MM.1S (cell line): Measurements from ENCODE around the gene AGPAT1.

Source experiments
- DNase-seq: peaks from one replicate; pipeline ENCODE4 v3.0.0-alpha.2; 2015
- H2AFZ ChIP-seq: fragments of 300-600 bp; sonication (generic); 2 replicates; pipeline ENCODE4 v1.6.0; 2016; ENCODE audit warnings: antibody characterized with exemption, low read length
- H3F3A ChIP-seq: fragments of 300-600 bp; sonication (generic); 2 replicates; pipeline ENCODE4 v1.6.1; 2016; ENCODE audit warnings: mild to moderate bottlenecking, antibody characterized with exemption, low read length, moderate library complexity, mixed read lengths; ENCODE audit not compliant: insufficient read depth
- H3K27ac ChIP-seq: fragments of 300-600 bp; sonication (generic); 2 replicates; pipeline ENCODE4 v1.5.1; 2016; ENCODE audit warnings: mild to moderate bottlenecking, low read length
- H3K27me3 ChIP-seq: fragments of 300-600 bp; sonication (generic); replicated peaks from 2 replicates; pipeline ENCODE4 v1.6.0; 2016; ENCODE audit warnings: low read length; ENCODE audit not compliant: insufficient read depth
- H3K36me3 ChIP-seq: fragments of 300-600 bp; sonication (generic); replicated peaks from 2 replicates; pipeline ENCODE4 v1.6.1; 2016; ENCODE audit warnings: mild to moderate bottlenecking, low read length, mixed read lengths; ENCODE audit not compliant: insufficient read depth
- H3K4me1 ChIP-seq: fragments of 300-600 bp; sonication (generic); 2 replicates; pipeline ENCODE4 v1.6.1; 2016; ENCODE audit warnings: low read length, mixed read lengths
- H3K4me2 ChIP-seq: fragments of 300-600 bp; sonication (generic); 2 replicates; pipeline ENCODE4 v1.6.0; 2016; ENCODE audit warnings: low read depth, low read length
- H3K4me3 ChIP-seq: fragments of 300-600 bp; sonication (generic); 2 replicates; pipeline ENCODE4 v1.5.1; 2016; ENCODE audit warnings: low read length, mixed read lengths
- H3K79me2 ChIP-seq: fragments of 300-600 bp; sonication (generic); 2 replicates; pipeline ENCODE4 v1.6.1; 2016; ENCODE audit warnings: mixed run types, low read length, mixed read lengths
- H3K9ac ChIP-seq: fragments of 300-600 bp; sonication (generic); 2 replicates; pipeline ENCODE4 v1.6.1; 2016; ENCODE audit warnings: low read length, mixed read lengths
- H3K9me2 ChIP-seq: fragments of 300-600 bp; sonication (generic); replicated peaks from 2 replicates; pipeline ENCODE4 v1.6.1; 2016; ENCODE audit warnings: mild to moderate bottlenecking, low read length, mixed read lengths; ENCODE audit not compliant: insufficient read depth
- H3K9me3 ChIP-seq: fragments of 300-600 bp; sonication (generic); replicated peaks from 2 replicates; pipeline ENCODE4 v1.6.1; 2016; ENCODE audit warnings: mild to moderate bottlenecking, low read length, mixed read lengths; ENCODE audit not compliant: insufficient read depth
- H4K20me1 ChIP-seq: fragments of 300-600 bp; sonication (generic); 2 replicates; pipeline ENCODE4 v1.6.1; 2016; ENCODE audit warnings: mild to moderate bottlenecking, low read length, moderate library complexity, mixed read lengths; ENCODE audit not compliant: insufficient read depth
- CTCF ChIP-seq: fragments of 300-600 bp; sonication (generic); IDR thresholded peaks from 2 replicates; pipeline ENCODE4 v1.5.1; 2016; ENCODE audit warnings: antibody characterized with exemption, low read length, mixed read lengths
- EZH2 ChIP-seq: fragments of 300-600 bp; sonication (generic); optimal IDR thresholded peaks from 2 replicates; pipeline ENCODE3; 2017; ENCODE audit warnings: low read depth, mild to moderate bottlenecking, antibody characterized with exemption, low read length, mixed read lengths
- EZH2phosphoT487 ChIP-seq: fragments of 300-600 bp; sonication (generic); IDR thresholded peaks from 2 replicates; pipeline ENCODE4 v1.6.1; 2018; ENCODE audit warnings: antibody characterized with exemption, low read length

AGPAT1 gene

GRCh38 chr6:32131439-32131948, 44.4 kb downstream of the AGPAT1 start:
- no peaks in the 10 kb centered on the region for H4K20me1 ChIP-seq
- H3K27ac ChIP-seq: no peak overlapping the region
- H3K36me3 ChIP-seq: no peaks in the 10 kb centered on the region
- no peak overlapping the region for H2AFZ ChIP-seq
- peaks cover 18% of the 10 kb centered on the region for H3K4me1 ChIP-seq
- no peaks in the 10 kb centered on the region for H3K9me2 ChIP-seq
- H3K4me2 ChIP-seq: no peak overlapping the region
- no peaks in the 10 kb centered on the region for H3F3A ChIP-seq
- no peak for TF ChIP-seq EZH2
- TF ChIP-seq EZH2phosphoT487: no peak
- no peak for TF ChIP-seq CTCF
- DNase-seq: no peak
- peaks cover 30% of the 10 kb centered on the region for H3K79me2 ChIP-seq
- peaks cover 28% of the 10 kb centered on the region for H3K27me3 ChIP-seq
- H3K9me3 ChIP-seq: no peaks in the 10 kb centered on the region
- H3K9ac ChIP-seq: no peak overlapping the region
- no peak overlapping the region for H3K4me3 ChIP-seq

GRCh38 chr6:32129297-32130088, 46.4 kb downstream of the AGPAT1 start:
- Histone ChIP-seq H3K27me3 (peaks cover 10% of the 10 kb centered on the region), H2AFZ (peak overlapping the region; percentile 55), H3K9me3 (no peaks in the 10 kb centered on the region), H3K79me2 (peaks cover 39% of the 10 kb centered on the region), H3K4me2 (peak overlapping the region; percentile 94), H3K4me1 (peaks cover 18% of the 10 kb centered on the region), H3K27ac (peak overlapping the region; percentile 69; the same call in 1 of the 2 replicates), H3K9me2 (no peaks in the 10 kb centered on the region), H4K20me1 (no peaks in the 10 kb centered on the region), H3K36me3 (no peaks in the 10 kb centered on the region), H3K9ac (peak overlapping the region; percentile 70), H3K4me3 (peak overlapping the region; percentile 75), H3F3A (no peaks in the 10 kb centered on the region)
- no peak for DNase-seq
- TF ChIP-seq EZH2phosphoT487 (no peak), EZH2 (no peak), CTCF (no peak)

- H3K4me3 ChIP-seq: peak overlapping the region; percentile 75
- H3F3A ChIP-seq: no peaks in the 10 kb centered on the region
- no peaks in the 10 kb centered on the region for H3K36me3 ChIP-seq
- H3K79me2 ChIP-seq: peaks cover 42% of the 10 kb centered on the region
- TF ChIP-seq EZH2 (no peak), EZH2phosphoT487 (no peak), CTCF (no peak)
- no peak for DNase-seq
- H2AFZ ChIP-seq: peak overlapping the region; percentile 55; the same call in 1 of the 2 replicates
- peak overlapping the region; percentile 11; the same call in 1 of the 2 replicates for H3K27ac ChIP-seq
- no peaks in the 10 kb centered on the region for H3K9me3 ChIP-seq
- peak overlapping the region; percentile 94 for H3K4me2 ChIP-seq
- peaks cover 18% of the 10 kb centered on the region for H3K4me1 ChIP-seq
- peaks cover 3% of the 10 kb centered on the region for H3K27me3 ChIP-seq
- no peak overlapping the region for H3K9ac ChIP-seq
- no peaks in the 10 kb centered on the region for H4K20me1 ChIP-seq
- no peaks in the 10 kb centered on the region for H3K9me2 ChIP-seq
Measured at GRCh38 chr6:32128751-32129296, 47.1 kb downstream of the AGPAT1 start.
